ENCODE results near the gene GRK1.
"Not testable (repeated sequence)": the region's sequence is repeated elsewhere in the genome, so short reads cannot be mapped to it uniquely, and the experiment has no call there.

GRK1 gene

GRCh38 chr13:113745500-113746142 lies 78.6 kb downstream of the GRK1 start:
- DNase-seq = not testable (repeated sequence)

DNA sequence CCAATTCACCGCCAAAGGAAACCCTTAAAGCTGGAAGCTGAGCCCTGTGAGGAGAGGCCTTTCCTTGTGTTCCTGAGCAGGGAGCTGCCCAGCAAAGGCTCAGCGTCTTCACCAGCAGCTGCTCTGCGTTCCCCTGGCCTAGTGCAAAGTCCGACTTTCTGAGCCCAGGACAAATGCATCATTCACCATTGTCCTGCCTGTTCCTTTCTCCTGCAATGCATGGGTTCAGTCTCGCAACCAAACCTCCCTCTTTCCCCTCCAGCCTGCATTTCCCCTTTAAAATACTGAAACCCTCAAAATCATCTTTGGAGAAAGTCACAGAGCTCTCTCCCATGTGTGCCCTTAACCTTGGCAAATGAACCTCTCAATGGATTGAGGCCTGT lies 79.1 kb downstream of the GRK1 start:
- no peak for DNase-seq

DNA sequence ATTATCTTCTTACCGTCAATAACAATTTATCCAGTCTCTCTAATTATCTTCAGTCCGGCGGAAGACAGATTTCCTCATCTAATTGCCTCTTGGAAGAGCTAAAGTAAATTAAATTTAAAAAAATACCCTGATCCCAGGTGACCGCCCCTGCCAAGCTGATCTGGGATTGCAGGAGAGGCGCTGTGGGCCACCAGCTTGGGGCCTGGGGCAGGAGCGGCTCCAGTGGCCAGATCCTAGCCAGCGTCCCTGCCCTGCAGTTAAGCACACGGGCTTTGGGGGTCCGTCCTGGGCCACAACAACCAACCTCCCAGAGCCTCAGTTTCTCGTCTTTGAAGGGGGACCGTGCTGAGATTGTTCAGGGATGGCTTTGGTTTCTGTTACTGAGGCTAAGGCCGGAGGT lies 79.7 kb downstream of the GRK1 start:
- no peak for DNase-seq

GRCh38 chr13:113747291-113747833 lies 80.3 kb downstream of the GRK1 start:
- no peak for DNase-seq

- no peak for DNase-seq
Measured at GRCh38 chr13:113748101-113748861, 81.3 kb downstream of the GRK1 start.

DNA sequence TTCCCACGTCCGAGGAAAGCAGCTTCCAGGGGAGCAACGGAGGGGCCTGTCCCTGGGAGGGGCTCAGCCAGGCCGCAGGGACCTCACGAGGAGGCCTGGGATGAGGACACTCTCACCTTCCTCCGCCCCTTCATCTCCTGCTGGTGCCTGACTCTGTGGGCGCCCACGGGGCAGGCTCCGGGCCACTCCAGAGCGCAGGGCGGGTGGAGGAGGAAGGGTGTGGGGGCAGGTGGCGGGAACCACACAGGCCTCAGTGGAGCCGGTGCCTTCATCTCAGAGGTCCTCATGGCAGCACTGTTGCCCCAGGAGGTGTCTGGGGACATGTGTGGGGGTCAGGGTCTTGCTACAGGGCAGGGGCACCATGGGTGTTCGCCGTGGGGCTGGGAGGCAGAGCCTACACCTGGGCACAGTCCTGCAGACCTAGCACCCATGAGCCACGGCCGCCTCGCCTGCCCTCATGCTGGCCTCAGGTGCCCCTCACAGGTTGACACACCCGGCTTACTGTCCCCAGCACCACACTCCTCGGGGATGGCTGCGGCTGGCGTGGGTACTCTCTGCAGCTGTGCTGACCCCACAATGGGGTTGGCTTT lies 81.9 kb downstream of the GRK1 start:
- no peak for DNase-seq

DNA sequence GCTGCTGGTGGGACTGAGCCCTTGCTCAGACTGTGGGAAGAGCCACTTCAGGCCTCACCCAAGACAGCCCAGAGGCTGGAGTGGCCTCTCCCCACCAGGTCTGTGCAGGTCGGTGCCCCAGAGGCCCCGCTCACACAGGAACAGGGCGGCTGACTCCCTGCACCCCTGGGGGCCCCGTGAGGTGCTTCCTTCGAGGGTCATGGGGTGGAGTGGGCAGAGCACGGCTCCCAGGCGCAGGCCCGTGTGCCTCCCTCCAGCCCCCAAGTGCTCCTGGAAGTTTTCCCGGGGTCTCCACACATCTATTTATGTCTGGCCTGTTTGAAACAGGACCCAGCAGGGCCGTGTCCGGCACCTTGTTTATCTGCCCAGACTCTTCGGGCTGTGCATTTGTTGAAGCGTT lies 82.5 kb downstream of the GRK1 start:
- DNase-seq = no peak

DNA sequence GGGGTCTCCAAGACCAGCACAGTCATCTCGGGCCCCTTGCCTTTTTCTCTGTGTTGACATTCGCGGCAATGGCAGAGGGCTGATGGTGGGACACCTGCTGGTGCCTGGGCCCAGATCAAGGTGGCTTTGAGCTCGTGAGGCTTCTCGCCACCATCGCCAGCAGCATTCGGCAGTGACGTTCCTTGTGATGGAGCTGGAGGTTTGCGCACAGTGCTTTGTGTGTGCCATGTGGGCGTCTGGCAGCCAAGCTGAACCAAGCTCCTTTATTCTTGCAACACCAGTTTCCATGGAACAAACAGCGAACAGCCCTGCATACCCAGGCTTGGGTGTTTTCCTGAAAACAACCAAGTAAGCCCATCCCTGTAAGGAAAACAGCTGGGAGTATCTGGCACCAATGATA lies 82.9 kb downstream of the GRK1 start:
- no peak for DNase-seq

GRCh38 chr13:113750554-113751399 lies 83.8 kb downstream of the GRK1 start:
- no peak for DNase-seq

DNA sequence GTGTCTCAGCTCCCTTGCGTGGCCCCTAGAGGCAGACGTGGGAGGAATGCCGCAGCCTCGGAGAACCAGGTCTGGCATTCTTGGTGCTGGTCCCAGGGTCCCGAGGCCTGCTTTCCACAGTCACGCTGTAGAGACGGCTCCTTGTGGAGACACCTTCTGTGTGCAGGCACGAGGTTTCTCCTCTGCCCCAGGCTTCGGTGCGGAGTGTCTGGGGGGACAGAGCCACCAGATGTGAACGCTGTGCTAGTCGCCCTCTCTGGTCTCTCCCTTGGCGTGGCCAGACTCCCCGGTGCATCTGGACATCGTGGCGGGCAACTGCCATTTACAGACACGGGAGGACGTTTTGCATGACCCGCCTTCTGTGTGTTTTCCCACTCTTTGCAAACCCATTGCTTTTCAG lies 84.5 kb downstream of the GRK1 start:
- DNase-seq = no peak

- DNase-seq = not testable (repeated sequence)
Measured at GRCh38 chr13:113752211-113752986, 85.4 kb downstream of the GRK1 start.

DNA sequence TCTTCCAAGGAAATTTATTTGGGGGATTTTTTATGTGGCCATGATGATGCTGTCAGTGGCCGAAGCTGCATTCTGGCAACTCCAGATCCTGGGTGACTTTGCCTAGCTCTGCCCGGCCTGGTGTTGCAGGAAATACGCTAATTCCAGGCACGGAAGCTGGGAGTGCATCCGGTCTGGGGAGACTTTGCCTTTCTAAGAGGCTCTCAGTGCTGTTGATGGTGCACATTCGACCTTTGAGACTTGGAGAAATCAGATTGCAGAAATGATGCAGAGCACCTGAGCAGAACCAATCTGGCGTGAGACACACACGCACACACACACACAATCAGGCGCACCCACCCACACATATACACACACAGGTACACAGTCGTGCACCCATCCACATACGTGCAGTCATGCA lies 86.2 kb downstream of the GRK1 start:
- DNase-seq = no peak

DNA sequence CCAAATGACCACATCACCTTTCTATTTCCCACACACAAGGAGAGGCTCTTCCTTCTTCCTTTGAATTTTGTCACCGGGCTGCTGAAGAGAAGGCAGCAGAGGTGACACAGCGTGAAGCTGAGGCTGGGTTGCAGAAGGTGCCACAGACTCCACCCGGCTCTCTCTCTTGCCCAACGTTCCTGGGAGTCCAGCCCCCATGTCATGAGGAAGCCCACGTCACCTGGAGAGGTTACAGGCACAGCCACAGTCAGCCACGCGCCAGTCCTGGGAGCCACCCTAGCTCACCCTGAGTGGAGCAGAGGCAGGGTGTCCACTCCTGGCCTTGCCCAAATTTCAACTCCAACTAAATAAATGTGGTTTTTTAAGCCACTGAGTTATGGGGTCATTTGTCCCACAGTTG lies 87.2 kb downstream of the GRK1 start:
- DNase-seq = no peak

DNA sequence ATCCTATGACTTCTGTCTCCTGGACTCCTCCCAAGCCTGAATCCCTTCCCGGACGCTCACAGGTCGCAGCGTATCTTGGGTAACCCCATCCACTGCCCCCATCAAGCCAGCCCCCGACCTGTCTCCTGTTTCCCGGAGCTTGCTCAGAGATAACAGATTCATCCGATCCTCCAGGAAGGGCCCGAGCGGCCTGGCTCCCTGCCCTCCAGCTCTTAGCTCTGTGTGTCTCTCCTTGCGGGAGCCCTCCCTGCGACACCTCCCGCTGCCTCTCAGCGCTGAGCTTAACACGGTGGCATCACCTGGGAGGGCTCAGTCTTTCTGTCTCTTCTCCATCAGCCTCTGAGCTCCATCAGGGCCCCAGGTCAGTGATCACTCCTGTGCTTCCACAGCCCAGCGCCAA lies 87.7 kb downstream of the GRK1 start:
- DNase-seq = no peak

DNA sequence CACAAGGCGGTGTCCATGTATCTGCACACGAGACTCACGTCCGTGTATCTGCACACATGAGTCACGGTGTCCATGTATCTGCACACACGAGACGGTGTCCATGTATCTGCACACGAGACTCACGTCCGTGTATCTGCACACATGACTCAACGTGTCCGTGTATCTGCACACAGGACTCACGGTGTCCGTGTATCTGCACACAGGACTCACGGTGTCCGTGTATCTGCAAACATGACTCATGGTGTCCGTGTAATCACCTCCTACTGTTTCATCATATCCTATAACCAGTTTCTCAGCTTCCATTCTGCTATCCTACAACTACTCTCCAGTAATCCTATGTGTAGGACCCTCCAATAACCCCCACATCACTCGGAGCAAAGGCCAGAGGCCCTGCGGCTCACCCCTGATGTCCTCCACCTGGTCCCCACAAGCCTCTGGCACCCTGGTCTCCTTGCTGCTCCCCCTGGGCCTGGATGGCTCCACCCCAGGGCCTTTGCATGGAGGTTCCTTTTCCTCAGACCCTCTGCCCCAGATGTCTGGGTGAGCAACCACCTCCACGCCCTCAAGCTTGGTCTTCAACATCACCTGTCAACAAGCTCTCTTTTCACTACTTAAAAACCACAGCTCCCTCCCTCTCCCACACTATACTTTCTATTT lies 89.5 kb downstream of the GRK1 start:
- no peak for DNase-seq

DNA sequence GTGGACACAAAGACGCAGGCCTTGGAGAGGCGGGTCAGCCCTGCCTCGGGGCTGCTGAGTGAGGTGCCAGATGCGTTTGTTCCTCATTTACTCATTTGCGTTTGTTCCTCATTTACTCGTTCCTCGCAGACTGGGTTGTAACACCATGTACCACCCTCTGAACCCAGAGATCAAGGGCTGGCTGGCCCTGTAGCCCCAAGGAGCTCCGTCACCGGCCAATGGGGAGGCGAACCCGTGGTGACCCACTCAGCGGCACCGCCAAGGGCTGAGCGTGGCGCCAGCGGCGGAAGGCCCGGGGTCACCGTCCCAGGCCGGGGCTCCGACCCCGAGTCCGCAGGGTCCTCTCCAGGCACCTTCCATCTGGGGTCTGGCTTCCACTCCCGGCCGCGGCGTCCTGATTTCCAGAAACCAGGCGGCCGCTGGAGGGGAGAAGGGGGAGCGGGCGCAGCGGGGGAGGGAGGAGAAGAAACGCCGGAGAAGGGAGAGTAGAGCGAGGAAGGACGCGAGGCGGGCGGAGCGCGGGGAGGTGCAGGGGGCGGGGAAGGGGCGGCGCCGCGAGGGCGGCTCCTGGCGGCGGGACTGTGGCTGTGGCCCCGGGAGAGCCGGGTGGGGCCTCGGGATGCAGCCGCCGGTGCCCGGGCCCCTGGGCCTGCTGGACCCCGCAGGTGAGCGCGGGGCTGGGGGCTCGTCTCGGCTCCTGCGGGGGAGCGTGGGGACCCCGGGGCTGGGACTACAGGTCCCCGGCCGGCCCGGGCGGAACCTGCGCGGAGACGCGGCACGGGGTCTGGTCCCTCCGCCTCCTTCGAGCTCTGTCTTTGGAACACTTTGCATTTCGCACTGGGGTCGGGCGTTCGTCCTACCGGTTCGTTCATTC lies 91.9 kb downstream of the GRK1 start, which contains the start of gene TMEM255B:
Gene TMEM255B, plus strand, starts transcription at position 576 of the 874 bp plus-strand sequence. Its CDS starts 44 bp downstream, at position 620.
- DNase-seq = peak; percentile 69

DNA sequence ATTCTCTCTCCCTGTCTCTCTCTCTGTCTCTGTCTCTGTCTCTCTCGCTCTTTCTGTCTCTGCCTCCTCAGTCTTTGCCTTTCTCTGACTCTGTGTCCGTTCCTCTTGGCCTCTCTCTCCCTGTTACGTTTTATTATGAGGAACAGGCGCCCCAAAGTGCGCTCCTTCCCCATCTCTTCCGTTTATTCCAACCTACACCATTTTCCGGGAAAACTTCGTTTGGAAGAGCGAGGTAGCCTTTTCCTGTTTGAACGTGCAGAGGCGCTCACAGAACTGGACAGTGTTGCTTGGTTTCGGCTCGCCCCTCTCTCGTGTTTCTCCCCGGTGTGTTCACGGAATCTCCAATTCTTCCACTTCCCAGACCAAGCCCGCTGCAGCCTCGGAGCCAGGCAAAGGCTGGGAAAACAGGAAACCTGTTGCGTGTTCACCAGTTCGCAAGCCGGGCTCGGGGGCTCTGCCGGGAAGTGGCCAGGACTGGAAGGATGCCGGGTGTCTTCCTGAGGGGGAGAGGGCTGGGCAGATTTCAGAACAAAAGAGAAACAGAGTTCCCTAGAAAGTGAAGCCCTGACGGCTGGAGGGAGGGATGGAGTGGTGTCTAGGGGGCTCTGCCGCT lies 92.6 kb downstream of the GRK1 start:
- DNase-seq = no peak

DNA sequence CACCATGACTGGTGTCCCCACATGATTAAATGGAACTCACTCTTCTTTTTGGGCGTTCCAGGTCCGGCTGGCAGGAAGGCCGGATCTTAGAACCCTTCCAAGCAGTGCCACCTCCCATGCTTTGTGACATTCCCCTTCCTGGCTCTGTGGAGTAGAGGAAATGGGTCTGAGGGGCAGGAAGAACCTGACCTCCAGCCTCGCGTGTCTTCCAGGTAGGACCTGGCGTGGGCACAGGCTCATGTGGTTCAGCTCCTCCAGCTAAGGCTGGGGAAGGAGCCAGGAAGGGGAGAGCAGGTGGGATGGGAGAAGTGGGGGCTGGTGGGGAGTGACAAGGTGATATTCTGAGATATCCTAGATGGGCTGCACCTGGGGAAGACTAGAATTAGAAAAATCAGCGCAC lies 94.1 kb downstream of the GRK1 start:
- no peak for DNase-seq

GRCh38 chr13:113762075-113762474 lies 95.1 kb downstream of the GRK1 start:
- no peak for DNase-seq

DNA sequence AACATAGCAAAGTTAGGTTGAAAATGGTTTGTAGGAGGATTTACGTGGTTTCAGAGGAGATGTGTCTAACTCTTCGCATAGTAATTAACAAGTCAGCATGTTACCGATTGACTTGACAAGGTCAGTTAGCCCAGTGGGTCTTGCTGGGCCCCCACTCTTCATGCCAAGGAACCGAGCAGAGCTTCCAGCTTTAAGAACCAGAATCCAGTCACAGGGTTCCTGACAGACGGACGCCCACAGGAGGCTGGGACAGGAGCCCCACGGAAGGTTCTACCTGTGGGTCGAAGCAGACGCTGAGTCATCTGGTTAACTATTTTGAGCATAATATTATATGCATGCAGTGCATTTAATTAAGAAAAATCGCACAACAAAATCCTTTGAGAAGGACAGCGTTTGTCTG lies 95.5 kb downstream of the GRK1 start:
- DNase-seq = no peak

All from NCI-H2171 (cell line).